B cell (primary cell): ENCODE measurements around the gene TOP3B. TPM values are rescaled to one million over a fixed set of nuclear protein-coding genes. Genes with fewer than 3 reads are reported as not detected.

ENCODE experiments used
- ATAC-seq: fragments of 200-7000 bp; cut with Tn5 transposase; one replicate; pipeline ENCODE4 v1.10.0; 2021; ENCODE audit warnings: low read depth, mild to moderate bottlenecking, moderate number of reproducible peaks, moderate library complexity
- CTCF ChIA-PET: fragments of 350-600 bp; sonication (Branson Sonifier 250); formaldehyde crosslinking; loops from one replicate; lab custom pipeline; 2021; ENCODE audit warnings: antibody characterized with exemption, inconsistent platforms; lab: Charles Lee
- POLR2A ChIA-PET: fragments of 350-600 bp; sonication (Branson Sonifier 250); formaldehyde crosslinking; loops from one replicate; lab custom pipeline; 2021; ENCODE audit warnings: antibody characterized with exemption; lab: Charles Lee
- DNase-seq: peaks from one replicate; pipeline ENCODE4 v3.0.0; 2013
- H2AFZ ChIP-seq: 2 replicates; pipeline ENCODE4 v1.6.1; 2012; ENCODE audit warnings: mild to moderate bottlenecking, low read depth, low read length; ENCODE audit not compliant: insufficient read depth, poor library complexity, severe bottlenecking
- H3K27ac ChIP-seq, 2 donors: 1 replicate in 1 of 2; 2 replicates in 1 of 2; pipeline ENCODE4 v1.5.1; 2012 to 2013; ENCODE audit warnings: low read length in 2 of 2, mild to moderate bottlenecking in 2 of 2, moderate library complexity in 1 of 2
- H3K27me3 ChIP-seq, 4 experiments: fragments of 200-600 bp in 1 of 4; sonication (generic) in 1 of 4; replicated peaks in 1 of 4; 1 replicate in 2 of 4; 2 replicates in 2 of 4; pipeline versions ENCODE4 v1.6.1 to v1.7.0; 2013 to 2016; ENCODE audit warnings: low read length in 3 of 4, mild to moderate bottlenecking in 2 of 4, mixed read lengths in 1 of 4, moderate library complexity in 1 of 4; ENCODE audit not compliant: insufficient read depth in 4 of 4, control insufficient read depth in 3 of 4; ENCODE audit errors: control extremely low read depth in 1 of 4
- H3K36me3 ChIP-seq, 2 experiments: replicated peaks in 1 of 2; 1 replicate in 1 of 2; 2 replicates in 1 of 2; pipeline versions ENCODE4 v1.6.1 to v1.7.1; 2013; ENCODE audit warnings: low read length in 1 of 2; ENCODE audit not compliant: insufficient read depth in 2 of 2, control insufficient read depth in 1 of 2; ENCODE audit errors: control extremely low read depth in 1 of 2, extremely low read depth in 1 of 2
- H3K4me1 ChIP-seq, 2 donors: fragments of 200-600 bp in 1 of 2; sonication (generic) in 1 of 2; 1 replicate in 1 of 2; 2 replicates in 1 of 2; pipeline versions ENCODE4 v1.5.1 to v1.6.1; 2013 to 2017; ENCODE audit warnings: low read length in 2 of 2; ENCODE audit not compliant: control insufficient read depth in 2 of 2, insufficient read depth in 2 of 2
- H3K4me2 ChIP-seq: replicated peaks from 2 replicates; pipeline ENCODE3; 2012; ENCODE audit warnings: mild to moderate bottlenecking, low read depth, low read length; ENCODE audit not compliant: poor library complexity, severe bottlenecking
- H3K4me3 ChIP-seq, 5 experiments: fragments of 200-600 bp in 1 of 5; sonication (generic) in 1 of 5; 1 replicate in 3 of 5; 2 replicates in 2 of 5; pipeline versions ENCODE4 v1.5.1 to v1.7.0; 2011 to 2016; ENCODE audit warnings: low read length in 4 of 5, mild to moderate bottlenecking in 4 of 5, low read depth in 2 of 5, control low read depth in 1 of 5, moderate library complexity in 1 of 5; ENCODE audit not compliant: insufficient read depth in 1 of 5; ENCODE audit errors: control extremely low read depth in 1 of 5, extremely low read depth in 1 of 5
- H3K79me2 ChIP-seq: fragments of 200-600 bp; sonication (generic); one replicate; pipeline ENCODE4 v1.6.0; 2016; ENCODE audit warnings: low read length; ENCODE audit not compliant: control insufficient read depth, insufficient read depth
- H3K9ac ChIP-seq: fragments of 200-600 bp; sonication (generic); 2 replicates; pipeline ENCODE4 v1.6.1; 2017; ENCODE audit warnings: mild to moderate bottlenecking, low read length, moderate library complexity
- H3K9me3 ChIP-seq, 3 donors: one replicate each; pipeline versions ENCODE4 v1.6.1 to v1.7.1; 2013; ENCODE audit warnings: low read length in 2 of 3; ENCODE audit not compliant: control insufficient read depth in 2 of 3, insufficient read depth in 1 of 3; ENCODE audit errors: control extremely low read depth in 1 of 3
- H4K20me1 ChIP-seq: 2 replicates; pipeline ENCODE4 v1.6.0; 2012; ENCODE audit warnings: mild to moderate bottlenecking, low read length; ENCODE audit not compliant: insufficient read depth, control insufficient read depth, poor library complexity, severe bottlenecking
- H3K27ac Mint-ChIP-seq: one replicate; pipeline ENCODE4 v1.8.0; 2021; ENCODE audit warnings: mixed read lengths
- H3K27me3 Mint-ChIP-seq: one replicate; pipeline ENCODE4 v1.8.0; 2021; ENCODE audit warnings: mixed read lengths
- H3K4me1 Mint-ChIP-seq: one replicate; pipeline ENCODE4 v1.8.0; 2021; ENCODE audit warnings: mixed read lengths
- H3K4me3 Mint-ChIP-seq: one replicate; pipeline ENCODE4 v1.8.0; 2021; ENCODE audit warnings: mixed read lengths
- H3K9me3 Mint-ChIP-seq: one replicate; pipeline ENCODE4 v1.8.0; 2022; ENCODE audit warnings: mixed read lengths; ENCODE audit not compliant: insufficient read depth
- EZH2 ChIP-seq: IDR thresholded peaks from 2 replicates; pipeline ENCODE4 v1.6.1; 2012; ENCODE audit warnings: borderline replicate concordance, low read depth, mild to moderate bottlenecking, moderate library complexity, low read length; ENCODE audit not compliant: insufficient read depth, poor library complexity, severe bottlenecking
- WGBS: methylation state at CpG from one replicate; pipeline ENCODE4 v1.1.5; 2013; ENCODE audit warnings: missing lambda C conversion rate; ENCODE audit not compliant: insufficient coverage; 5-methylcytosine and 5-hydroxymethylcytosine counted together
- intact Hi-C: fragments of 100-400 bp; cut with micrococcal nuclease; formaldehyde crosslinking; loops from one replicate; pipeline ENCODE4 v1.10.0; 2022
- polyA plus RNA-seq: library from polyadenylated mRNA; depleted of rRNA; stranded (reverse); fragments of >200 nt; gene quantifications from 2 replicates; pipeline ENCODE4 v1.2.3, GENCODE V29; 2012
- total RNA-seq, 2 donors: library from RNA; stranded (reverse); fragments of 120-200 nt in 1 of 2; gene quantifications; 1 replicate in 1 of 2; 2 replicates in 1 of 2; pipeline versions ENCODE4 v1.2.3 to v1.2.4, GENCODE V29; 2013 to 2022
- TF ChIP-seq, protein P1 (sequence below): fragments of 200-600 bp; IDR thresholded peaks from one replicate; pipeline ENCODE4 v1.8.0; 2022; ENCODE audit warnings: antibody characterized with exemption, mild to moderate bottlenecking

Gene TOP3B
- total and polyA plus RNA-seq, 2 donors (not counting 1 experiment from before 2014, with no cell fraction given), result 77.1 to 105 TPM

DNA sequence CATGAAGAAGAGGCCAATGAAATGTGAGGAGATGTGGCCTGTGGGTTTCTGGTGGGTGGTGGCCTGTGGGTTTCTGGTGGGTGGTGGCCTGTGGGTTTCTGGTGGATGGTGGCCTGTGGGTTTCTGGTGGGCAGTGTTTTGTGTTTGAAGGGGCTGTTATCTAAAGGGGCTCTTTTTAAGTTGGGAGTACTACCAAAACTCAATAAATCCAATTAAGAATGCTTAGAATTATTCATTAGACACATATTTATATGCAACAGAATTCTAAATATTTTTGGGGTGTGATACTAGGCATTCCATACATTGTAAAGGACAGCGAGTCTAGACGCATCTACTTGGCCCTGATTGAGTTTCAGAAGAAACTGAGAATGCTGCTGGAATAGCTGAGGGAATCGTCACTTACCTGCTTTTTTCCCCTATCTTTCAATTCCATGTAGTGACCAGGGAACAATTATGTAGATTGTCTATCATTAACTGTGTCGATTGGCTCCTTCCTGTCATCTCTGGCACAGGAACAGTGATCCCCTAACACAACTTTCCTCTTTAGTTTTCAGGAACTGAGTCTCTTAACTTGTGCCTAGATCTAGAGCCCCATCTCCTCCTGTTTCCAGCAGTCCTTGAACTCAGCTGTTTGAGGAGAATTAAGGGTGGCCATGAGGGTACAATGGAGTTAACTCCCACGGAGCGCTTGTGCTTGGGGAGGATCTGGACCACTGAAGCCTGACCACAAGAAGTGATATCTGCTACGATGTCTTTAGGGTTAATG, 37.3 kb upstream of the TOP3B start:
- TF ChIP-seq EZH2, result no peak
- CTCF ChIA-PET, result interaction anchor here (1.0 to 1.4 kb wide), 2 partner anchors 11 to 91 kb away, joined by 3 to 7 read pairs; no protein-coding TSS in a partner anchor
- H3K4me3 ChIP-seq, result no peak overlapping the region
- 44% methylated on average over 3 of the region's 7 CpGs for WGBS
- no peak overlapping the region for H3K9ac ChIP-seq
- ATAC-seq (no peak), DNase-seq (no peak)
- H3K36me3 ChIP-seq, result no peaks in the 10 kb centered on the region
- H4K20me1 ChIP-seq, result no peaks in the 10 kb centered on the region
- Mint-ChIP-seq H3K27ac (no peak overlapping the region), H3K4me1 (peaks cover 32% of the 10 kb centered on the region), H3K9me3 (no peaks in the 10 kb centered on the region), H3K27me3 (no peaks in the 10 kb centered on the region), H3K4me3 (no peak overlapping the region)
- POLR2A ChIA-PET, result no interaction called here
- no peaks in the 10 kb centered on the region for H3K27me3 ChIP-seq
- no peak overlapping the region for H2AFZ ChIP-seq
- intact Hi-C loops, result no loop called here
- H3K79me2 ChIP-seq, result no peaks in the 10 kb centered on the region
- no peak overlapping the region for H3K4me2 ChIP-seq
- no peak overlapping the region for H3K27ac ChIP-seq
- peaks cover 15 to 23% of the 10 kb centered on the region in 2 donors for H3K4me1 ChIP-seq
- H3K9me3 ChIP-seq, result no peaks in the 10 kb centered on the region

DNA sequence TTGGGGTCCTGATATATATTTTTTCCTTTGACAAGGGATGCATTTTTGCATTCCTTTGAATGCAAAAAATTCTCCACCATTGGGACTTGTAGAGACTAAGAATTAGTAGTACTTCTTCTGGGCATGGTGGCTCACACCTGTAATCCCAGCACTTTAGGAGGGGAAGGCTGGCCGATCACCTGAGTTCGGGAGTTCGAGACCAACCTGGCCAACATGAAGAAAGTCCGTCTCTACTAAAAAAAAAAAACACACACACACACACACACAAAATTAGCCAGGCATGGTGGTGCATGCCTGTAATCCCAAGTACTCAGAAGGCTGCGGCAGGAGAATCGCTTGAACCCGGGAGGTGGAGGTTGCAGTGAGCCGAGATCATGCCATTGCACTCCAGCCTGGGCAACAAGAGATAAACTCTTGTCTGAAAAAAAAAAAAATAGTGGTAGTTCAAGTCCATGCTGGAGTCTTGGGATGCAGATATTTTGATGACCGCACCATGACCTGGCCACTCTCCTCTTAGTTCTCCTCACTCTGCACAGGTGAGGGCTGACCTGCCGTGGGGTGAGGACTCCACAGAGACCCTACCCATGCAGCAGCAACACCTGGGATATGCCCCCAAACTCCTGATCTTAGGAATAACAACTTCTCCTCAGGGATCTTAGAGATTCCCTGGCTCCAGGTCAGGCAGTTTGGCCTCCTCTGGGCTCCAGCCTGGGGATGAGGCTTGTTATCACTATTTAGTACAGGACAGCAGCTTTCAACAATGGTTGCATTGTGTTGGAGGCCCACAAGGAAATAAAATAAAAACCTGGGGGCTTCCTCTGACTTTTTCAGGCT, 36.5 kb upstream of the TOP3B start:
- intact Hi-C loops, result no loop called here
- Histone ChIP-seq H3K4me1 (peaks cover 14 to 21% of the 10 kb centered on the region in 2 donors), H4K20me1 (no peaks in the 10 kb centered on the region), H3K4me3 (no peak overlapping the region), H3K27me3 (no peaks in the 10 kb centered on the region), H3K27ac (no peak overlapping the region), H3K4me2 (no peak overlapping the region), H3K9me3 (no peaks in the 10 kb centered on the region), H3K36me3 (no peaks in the 10 kb centered on the region), H2AFZ (no peak overlapping the region), H3K9ac (no peak overlapping the region), H3K79me2 (no peaks in the 10 kb centered on the region)
- DNase-seq, result no peak
- TF ChIP-seq EZH2, result no peak
- TF ChIP-seq, protein P1, sequence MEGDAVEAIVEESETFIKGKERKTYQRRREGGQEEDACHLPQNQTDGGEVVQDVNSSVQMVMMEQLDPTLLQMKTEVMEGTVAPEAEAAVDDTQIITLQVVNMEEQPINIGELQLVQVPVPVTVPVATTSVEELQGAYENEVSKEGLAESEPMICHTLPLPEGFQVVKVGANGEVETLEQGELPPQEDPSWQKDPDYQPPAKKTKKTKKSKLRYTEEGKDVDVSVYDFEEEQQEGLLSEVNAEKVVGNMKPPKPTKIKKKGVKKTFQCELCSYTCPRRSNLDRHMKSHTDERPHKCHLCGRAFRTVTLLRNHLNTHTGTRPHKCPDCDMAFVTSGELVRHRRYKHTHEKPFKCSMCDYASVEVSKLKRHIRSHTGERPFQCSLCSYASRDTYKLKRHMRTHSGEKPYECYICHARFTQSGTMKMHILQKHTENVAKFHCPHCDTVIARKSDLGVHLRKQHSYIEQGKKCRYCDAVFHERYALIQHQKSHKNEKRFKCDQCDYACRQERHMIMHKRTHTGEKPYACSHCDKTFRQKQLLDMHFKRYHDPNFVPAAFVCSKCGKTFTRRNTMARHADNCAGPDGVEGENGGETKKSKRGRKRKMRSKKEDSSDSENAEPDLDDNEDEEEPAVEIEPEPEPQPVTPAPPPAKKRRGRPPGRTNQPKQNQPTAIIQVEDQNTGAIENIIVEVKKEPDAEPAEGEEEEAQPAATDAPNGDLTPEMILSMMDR, result no peak
- 100% methylated on average over 5 of the region's 10 CpGs for WGBS
- Mint-ChIP-seq H3K27me3 (no peaks in the 10 kb centered on the region), H3K27ac (no peak overlapping the region), H3K9me3 (no peaks in the 10 kb centered on the region), H3K4me3 (no peak overlapping the region), H3K4me1 (peaks cover 29% of the 10 kb centered on the region)
- no peak for ATAC-seq
- ChIA-PET CTCF (interaction anchor here (1.4 kb wide), 1 partner anchor 12 kb away, joined by 7 read pairs; no protein-coding TSS in a partner anchor), POLR2A (no interaction called here)
